NCI-H524 treated with DMSO at 0.1 percent for 48 hours (cell line): ENCODE data around the gene TOMM40L.
A peak's percentile ranks its signal among the peaks of the same experiment; 100 is the strongest.

ENCODE experiments used
- DNase-seq: peaks from one replicate; lab custom pipeline; 2025; lab: John Stamatoyannopoulos, UW

TOMM40L gene

GRCh38 chr1:161225534-161226319 is at the start of gene TOMM40L:
Gene TOMM40L (plus strand): TSS chr1:161226060. CDS start chr1:161226490, 430 bp downstream.
- peak; percentile 97 for DNase-seq

- DNase-seq = no peak
Measured at GRCh38 chr1:161176468-161177111, 49.3 kb upstream of the TOMM40L start.

- DNase-seq = peak; percentile 61
Measured at GRCh38 chr1:161177112-161177935, 48.5 kb upstream of the TOMM40L start, which contains the start of gene B4GALT3. Gene B4GALT3 (minus strand): TSS chr1:161177507. CDS start chr1:161176060, 1,447 bp downstream.

- DNase-seq = no peak
Measured at GRCh38 chr1:161177936-161178244, 48.0 kb upstream of the TOMM40L start.

- no peak for DNase-seq
Measured at GRCh38 chr1:161179698-161180097, 46.2 kb upstream of the TOMM40L start.

- peak; percentile 1 for DNase-seq
Measured at GRCh38 chr1:161180639-161181038, 45.2 kb upstream of the TOMM40L start.

GRCh38 chr1:161182214-161182613 is 43.6 kb upstream of the TOMM40L start:
- no peak for DNase-seq

GRCh38 chr1:161185282-161185682 is 40.6 kb upstream of the TOMM40L start:
- peak; percentile 97 for DNase-seq

- no peak for DNase-seq
Measured at GRCh38 chr1:161185732-161186311, 40.0 kb upstream of the TOMM40L start.

- DNase-seq = no peak
Measured at GRCh38 chr1:161187311-161187710, 38.5 kb upstream of the TOMM40L start.

GRCh38 chr1:161188381-161188780 is 37.5 kb upstream of the TOMM40L start:
- DNase-seq = no peak

GRCh38 chr1:161189036-161189435 is 36.8 kb upstream of the TOMM40L start:
- no peak for DNase-seq

- DNase-seq = peak; percentile 4
Measured at GRCh38 chr1:161190962-161191521, 34.8 kb upstream of the TOMM40L start.

- no peak for DNase-seq
Measured at GRCh38 chr1:161191971-161192370, 33.9 kb upstream of the TOMM40L start.

GRCh38 chr1:161192476-161193465 is 33.1 kb upstream of the TOMM40L start:
- DNase-seq = peak; percentile 5

- no peak for DNase-seq
Measured at GRCh38 chr1:161193561-161194235, 32.2 kb upstream of the TOMM40L start.

GRCh38 chr1:161195171-161195570 is 30.7 kb upstream of the TOMM40L start:
- DNase-seq = no peak

GRCh38 chr1:161196111-161196510 is 29.7 kb upstream of the TOMM40L start:
- DNase-seq = no peak

GRCh38 chr1:161196521-161197451 is 29.1 kb upstream of the TOMM40L start:
- no peak for DNase-seq
